Ishikawa (cell line): ENCODE results near the gene BANP.

Experiments
- CEBPB ChIP-seq: IDR thresholded peaks from 2 replicates; pipeline ENCODE4 v1.6.1; 2012
- CREB1 ChIP-seq: IDR thresholded peaks from 2 replicates; pipeline ENCODE4 v1.6.1; 2012; ENCODE audit warnings: low read depth
- EGR1 ChIP-seq: IDR thresholded peaks from 2 replicates; pipeline ENCODE4 v1.6.1; 2012
- EP300 ChIP-seq: IDR thresholded peaks from 2 replicates; pipeline ENCODE4 v1.6.1; 2012; ENCODE audit warnings: borderline replicate concordance
- FOXM1 ChIP-seq: IDR thresholded peaks from 2 replicates; pipeline ENCODE4 v1.6.1; 2012; ENCODE audit warnings: low read depth, borderline replicate concordance
- RAD21 ChIP-seq: IDR thresholded peaks from 2 replicates; pipeline ENCODE4 v1.6.1; 2012; ENCODE audit warnings: low read depth
- TAF1 ChIP-seq: IDR thresholded peaks from 2 replicates; pipeline ENCODE4 v1.6.1; 2012; ENCODE audit warnings: low read depth, mild to moderate bottlenecking
- TEAD4 ChIP-seq: IDR thresholded peaks from 2 replicates; pipeline ENCODE4 v1.6.1; 2012
- YY1 ChIP-seq: IDR thresholded peaks from 2 replicates; pipeline ENCODE4 v1.6.1; 2012; ENCODE audit warnings: low read depth
- ZBTB7A ChIP-seq: IDR thresholded peaks from 2 replicates; pipeline ENCODE4 v1.6.1; 2012; ENCODE audit warnings: low read depth
- TF ChIP-seq, protein P1 (sequence below): IDR thresholded peaks from 2 replicates; pipeline ENCODE4 v1.6.1; 2012; ENCODE audit warnings: low read depth, mild to moderate bottlenecking
- TF ChIP-seq, protein P2 (sequence below): IDR thresholded peaks from 2 replicates; pipeline ENCODE4 v1.6.1; 2012

DNA sequence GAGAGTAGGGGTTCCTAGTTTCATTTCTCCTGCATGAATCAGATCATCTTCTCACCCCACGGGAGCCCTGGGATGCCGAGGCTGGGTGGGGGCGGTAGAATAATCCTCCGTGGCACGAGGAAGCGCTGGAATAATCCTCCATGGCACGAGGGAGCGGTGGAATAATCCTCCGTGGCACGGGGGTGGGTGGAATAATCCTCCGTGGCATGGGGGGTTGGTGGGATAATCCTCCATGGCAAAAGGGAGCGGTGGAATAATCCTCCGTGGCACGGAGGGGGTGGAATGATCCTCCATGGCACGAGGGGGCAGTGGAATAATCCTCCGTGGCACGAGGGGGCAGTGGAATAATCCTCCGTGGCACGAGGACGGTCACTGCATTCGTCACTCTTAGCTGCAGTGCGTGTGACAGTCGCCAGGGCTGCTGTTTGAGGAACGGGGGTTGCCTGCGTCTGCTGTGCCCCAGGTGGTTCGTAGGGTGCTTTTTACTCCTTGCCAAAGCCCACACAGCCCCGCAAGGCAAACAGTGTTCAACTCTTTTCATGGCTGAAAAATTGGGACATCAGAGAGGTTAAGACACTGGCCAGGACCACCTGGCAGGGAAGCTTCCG lies 152.5 kb downstream of the BANP start:
- TF ChIP-seq CEBPB (no peak), CREB1 (no peak), EP300 (no peak), RAD21 (no peak), TEAD4 (no peak), ZBTB7A (no peak), YY1 (no peak), TAF1 (no peak), FOXM1 (no peak), EGR1 (no peak)
- TF ChIP-seq, protein P1, sequence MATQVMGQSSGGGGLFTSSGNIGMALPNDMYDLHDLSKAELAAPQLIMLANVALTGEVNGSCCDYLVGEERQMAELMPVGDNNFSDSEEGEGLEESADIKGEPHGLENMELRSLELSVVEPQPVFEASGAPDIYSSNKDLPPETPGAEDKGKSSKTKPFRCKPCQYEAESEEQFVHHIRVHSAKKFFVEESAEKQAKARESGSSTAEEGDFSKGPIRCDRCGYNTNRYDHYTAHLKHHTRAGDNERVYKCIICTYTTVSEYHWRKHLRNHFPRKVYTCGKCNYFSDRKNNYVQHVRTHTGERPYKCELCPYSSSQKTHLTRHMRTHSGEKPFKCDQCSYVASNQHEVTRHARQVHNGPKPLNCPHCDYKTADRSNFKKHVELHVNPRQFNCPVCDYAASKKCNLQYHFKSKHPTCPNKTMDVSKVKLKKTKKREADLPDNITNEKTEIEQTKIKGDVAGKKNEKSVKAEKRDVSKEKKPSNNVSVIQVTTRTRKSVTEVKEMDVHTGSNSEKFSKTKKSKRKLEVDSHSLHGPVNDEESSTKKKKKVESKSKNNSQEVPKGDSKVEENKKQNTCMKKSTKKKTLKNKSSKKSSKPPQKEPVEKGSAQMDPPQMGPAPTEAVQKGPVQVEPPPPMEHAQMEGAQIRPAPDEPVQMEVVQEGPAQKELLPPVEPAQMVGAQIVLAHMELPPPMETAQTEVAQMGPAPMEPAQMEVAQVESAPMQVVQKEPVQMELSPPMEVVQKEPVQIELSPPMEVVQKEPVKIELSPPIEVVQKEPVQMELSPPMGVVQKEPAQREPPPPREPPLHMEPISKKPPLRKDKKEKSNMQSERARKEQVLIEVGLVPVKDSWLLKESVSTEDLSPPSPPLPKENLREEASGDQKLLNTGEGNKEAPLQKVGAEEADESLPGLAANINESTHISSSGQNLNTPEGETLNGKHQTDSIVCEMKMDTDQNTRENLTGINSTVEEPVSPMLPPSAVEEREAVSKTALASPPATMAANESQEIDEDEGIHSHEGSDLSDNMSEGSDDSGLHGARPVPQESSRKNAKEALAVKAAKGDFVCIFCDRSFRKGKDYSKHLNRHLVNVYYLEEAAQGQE, result no peak
- TF ChIP-seq, protein P2, sequence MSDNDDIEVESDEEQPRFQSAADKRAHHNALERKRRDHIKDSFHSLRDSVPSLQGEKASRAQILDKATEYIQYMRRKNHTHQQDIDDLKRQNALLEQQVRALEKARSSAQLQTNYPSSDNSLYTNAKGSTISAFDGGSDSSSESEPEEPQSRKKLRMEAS, result no peak
